Body of pancreas (tissue), 4 donors: ENCODE data around the gene IGFL4. TPM values are rescaled to one million over a fixed set of nuclear protein-coding genes. Genes with fewer than 3 reads are reported as not detected.
"Not testable (repeated sequence)": the region's sequence is repeated elsewhere in the genome, so short reads cannot be mapped to it uniquely, and the experiment has no call there.

Source experiments
- ATAC-seq: fragments of 150-250 bp; one replicate; pipeline ENCODE4 v1.9.1; 2016
- DNase-seq, 4 donors: peaks; one replicate each; pipeline ENCODE4 v3.0.0-alpha.2; 2019
- H3K27ac ChIP-seq, 4 donors: fragments of 200-600 bp; sonication (generic); 1 replicate in 3 of 4; 2 replicates in 1 of 4; pipeline versions ENCODE4 v1.5.1 to v1.6.1; 2016 to 2019; ENCODE audit warnings: mild to moderate bottlenecking in 1 of 4, mixed read lengths in 1 of 4, moderate library complexity in 1 of 4
- H3K27me3 ChIP-seq, 2 donors: fragments of 200-600 bp; sonication (generic); one replicate each; pipeline ENCODE4 v1.6.0; 2016; ENCODE audit warnings: mild to moderate bottlenecking in 1 of 2
- H3K36me3 ChIP-seq, 2 donors: fragments of 200-600 bp; sonication (generic); replicated peaks in 1 of 2; 2 replicates each; pipeline ENCODE4 v1.5.1; 2016; ENCODE audit warnings: low read depth in 2 of 2; ENCODE audit not compliant: insufficient read depth in 1 of 2
- H3K4me1 ChIP-seq: fragments of 200-600 bp; sonication (generic); one replicate; pipeline ENCODE4 v1.6.0; 2016
- H3K4me3 ChIP-seq, 2 donors: fragments of 200-600 bp; sonication (generic); 1 replicate in 1 of 2; 2 replicates in 1 of 2; pipeline ENCODE4 v1.5.1; 2016 to 2019
- H3K9me3 ChIP-seq, 3 donors: fragments of 200-600 bp; sonication (generic); 1 replicate in 2 of 3; 2 replicates in 1 of 3; pipeline ENCODE4 v1.5.1; 2016
- CTCF ChIP-seq, 7 experiments: fragments of 450-650 bp in 4 of 7; fragments of 200-600 bp in 3 of 7; sonication (generic) in 3 of 7; IDR thresholded peaks; one replicate each; pipeline ENCODE4 v1.5.1; 2016 to 2019; ENCODE audit warnings: antibody characterized with exemption in 7 of 7
- POLR2A ChIP-seq, 3 donors: fragments of 450-650 bp; IDR thresholded peaks; one replicate each; pipeline ENCODE4 v1.6.1; 2016; ENCODE audit warnings: antibody characterized with exemption in 3 of 3, mild to moderate bottlenecking in 2 of 3
- WGBS, 2 donors: methylation state at CpG; one replicate each; pipeline ENCODE4 v1.1.5; 2017; 5-methylcytosine and 5-hydroxymethylcytosine counted together
- intact Hi-C: fragments of 100-400 bp; cut with DNase I; formaldehyde crosslinking; loops from one replicate; pipeline ENCODE4 v1.15.1; 2023
- total RNA-seq, 2 donors: library from RNA; depleted of rRNA; stranded (reverse); fragments of >200 nt; gene quantifications; one replicate each; pipeline ENCODE4 v1.1.0, GENCODE V29; 2016

The IGFL4 gene
- total RNA-seq, 2 donors from 2014 or later, result not detected

GRCh38 chr19:46079576-46079975 lies 38.8 kb upstream of the IGFL4 start:
- intact Hi-C loops, result no loop called here

GRCh38 chr19:46078573-46079332 lies 38.0 kb upstream of the IGFL4 start:
- TF ChIP-seq CTCF (IDR thresholded peaks at IDR 0.05), result peak in 5 of 7 experiments; percentile 30 to 64 (median 56)
- Histone ChIP-seq H3K27me3 (peaks cover 0 to 14% of the 10 kb centered on the region in 2 donors), H3K4me1 (peaks cover 11% of the 10 kb centered on the region)
- peak; percentile 80 for ATAC-seq
- intact Hi-C loops, H3K4me3 ChIP-seq, H3K9me3 ChIP-seq, H3K27ac ChIP-seq, H3K36me3 ChIP-seq: not testable (repeated sequence)
- WGBS, 2 donors, result 6 to 18% methylated on average over 12 to 36 of the region's 71 CpGs
- DNase-seq, result peak; percentile 49 to 66 (median 63)

More at GRCh38 chr19:46079576-46079975, 38.8 kb upstream of the IGFL4 start:
- Histone ChIP-seq H3K36me3 (no peaks in the 10 kb centered on the region), H3K9me3 (no peaks in the 10 kb centered on the region), H3K4me1 (peaks cover 11% of the 10 kb centered on the region), H3K27me3 (peaks cover 0 to 14% of the 10 kb centered on the region in 2 donors), H3K27ac (no peak overlapping the region), H3K4me3 (no peak overlapping the region)
- no peak for TF ChIP-seq CTCF (IDR thresholded peaks at IDR 0.05)
- TF ChIP-seq POLR2A (IDR thresholded peaks at IDR 0.05), result no peak
- DNase-seq (no peak), ATAC-seq (no peak)
- 65 to 72% methylated on average over 3 to 7 of the region's 7 CpGs for WGBS, 2 donors

GRCh38 chr19:46077815-46078167 lies 37.0 kb upstream of the IGFL4 start:
- no peak overlapping the region for H3K27ac ChIP-seq
- H3K27me3 ChIP-seq, result peaks cover 0 to 14% of the 10 kb centered on the region in 2 donors
- H3K9me3 ChIP-seq, result no peaks in the 10 kb centered on the region
- 15% methylated on average over 6 of the region's 6 CpGs for WGBS, 2 donors
- intact Hi-C loops, result no loop called here
- no peaks in the 10 kb centered on the region for H3K36me3 ChIP-seq
- H3K4me3 ChIP-seq, result no peak overlapping the region
- ATAC-seq (no peak), DNase-seq (no peak)
- H3K4me1 ChIP-seq, result peaks cover 11% of the 10 kb centered on the region
- TF ChIP-seq POLR2A (IDR thresholded peaks at IDR 0.05) (no peak), CTCF (IDR thresholded peaks at IDR 0.05) (peak in 1 of 7 experiments; percentile 2)

- H3K36me3 ChIP-seq, result no peaks in the 10 kb centered on the region
- H3K27me3 ChIP-seq, result peaks cover 0 to 14% of the 10 kb centered on the region in 2 donors
- 2% methylated on average over 28 to 50 of the region's 50 CpGs for WGBS, 2 donors
- intact Hi-C loops, result no loop called here
- no peak overlapping the region for H3K4me3 ChIP-seq
- H3K27ac ChIP-seq, result no peak overlapping the region
- peaks cover 11% of the 10 kb centered on the region for H3K4me1 ChIP-seq
- peak; percentile 49 to 93 (median 69) for TF ChIP-seq CTCF (IDR thresholded peaks at IDR 0.05)
- TF ChIP-seq POLR2A (IDR thresholded peaks at IDR 0.05), result no peak
- H3K9me3 ChIP-seq, result no peaks in the 10 kb centered on the region
- ATAC-seq (peak; percentile 74), DNase-seq (peak; percentile 47 to 72 (median 62))
These were observed 36.4 kb upstream of the IGFL4 start for GRCh38 chr19:46076951-46077814.
